Heart left ventricle (tissue), 16 donors: ENCODE data around the gene LCP2. TPM values are rescaled to one million over a fixed set of nuclear protein-coding genes. Genes with fewer than 3 reads are reported as not detected.

ENCODE experiments used
- ATAC-seq, 4 donors: fragments of 200-7000 bp; cut with Tn5 transposase; one replicate each; pipeline ENCODE4 v1.9.1; 2020 to 2022; ENCODE audit warnings: moderate library complexity in 4 of 4, mild to moderate bottlenecking in 3 of 4, moderate number of reproducible peaks in 1 of 4
- DNase-seq, 5 donors: peaks; one replicate each; pipeline ENCODE4 v3.0.0-alpha.2; 2020
- H3K27ac ChIP-seq, 12 donors: fragments of 200-600 bp; sonication (generic) in 4 of 12; one replicate each; pipeline versions ENCODE4 v1.5.0 to v1.8.0; 2016 to 2022; ENCODE audit warnings: mild to moderate bottlenecking in 2 of 12
- H3K27me3 ChIP-seq, 9 donors: fragments of 200-600 bp; sonication (generic) in 2 of 9; one replicate each; pipeline versions ENCODE4 v1.5.1 to v1.8.0; 2016 to 2022; ENCODE audit warnings: mild to moderate bottlenecking in 3 of 9
- H3K36me3 ChIP-seq, 9 donors: fragments of 200-600 bp; sonication (generic) in 2 of 9; one replicate each; pipeline versions ENCODE4 v1.5.0 to v1.8.0; 2018 to 2022; ENCODE audit warnings: mild to moderate bottlenecking in 2 of 9
- H3K4me1 ChIP-seq, 12 donors: fragments of 200-600 bp; sonication (generic) in 4 of 12; one replicate each; pipeline versions ENCODE4 v1.5.0 to v1.8.0; 2016 to 2022; ENCODE audit warnings: mild to moderate bottlenecking in 3 of 12
- H3K4me3 ChIP-seq, 12 donors: fragments of 200-600 bp; sonication (generic) in 4 of 12; one replicate each; pipeline versions ENCODE4 v1.5.0 to v1.8.0; 2017 to 2022; ENCODE audit warnings: mild to moderate bottlenecking in 9 of 12, moderate library complexity in 4 of 12
- H3K9me3 ChIP-seq, 12 donors: fragments of 200-600 bp; sonication (generic) in 4 of 12; one replicate each; pipeline versions ENCODE4 v1.5.0 to v1.8.0; 2016 to 2022; ENCODE audit warnings: mild to moderate bottlenecking in 1 of 12
- POLR2A ChIP-seq, 2 donors: fragments of 450-650 bp; IDR thresholded peaks; one replicate each; pipeline ENCODE4 v1.6.1; 2017; ENCODE audit warnings: antibody characterized with exemption in 2 of 2, mild to moderate bottlenecking in 2 of 2, moderate library complexity in 2 of 2
- WGBS, 4 donors: extraction: QIAGEN DNeasy Blood & Tissue Kit in 2 of 4; methylation state at CpG; one replicate each; pipeline versions ENCODE4 v1.1.5 to v1.1.7; 2013 to 2018; 5-methylcytosine and 5-hydroxymethylcytosine counted together
- intact Hi-C, 10 donors: fragments of 100-400 bp; cut with DNase I; formaldehyde crosslinking; loops; one replicate each; pipeline versions ENCODE4 v1.11.1 to v1.14.2; 2022
- polyA plus RNA-seq, 2 donors: library from polyadenylated mRNA; stranded (reverse); fragments of 200-250 nt; gene quantifications; one replicate each; pipeline ENCODE4 v1.2.3, GENCODE V29; 2013
- total RNA-seq, 9 donors: library from RNA; depleted of rRNA in 2 of 9; stranded (reverse); fragments of >200 nt in 2 of 9; fragmentation: NEBNext Ultra II Directional in 3 of 9; extraction: Animal tissue kit (Norgen Biotek cat#: 25700) in 3 of 9; gene quantifications; one replicate each; pipeline versions ENCODE4 v1.1.0 to v1.2.4, GENCODE V29; 2016 to 2023
- TF ChIP-seq, protein P1 (sequence below), 12 donors: fragments of 200-600 bp; sonication (generic) in 4 of 12; IDR thresholded peaks; one replicate each; pipeline versions ENCODE4 v1.5.0 to v1.8.0; 2018 to 2022; ENCODE audit warnings: antibody characterized with exemption in 12 of 12, mild to moderate bottlenecking in 5 of 12
- donor health status: ischemic (EF 13 %, LVEDD 7.1; RV severe dilation, severe dysfunction).
- donor health status: healthy with polysubstance abuse.
- donor health status: DM: no; HTN: yes; CAD: no.
- donor health status: DM: no; HTN: no; CAD: no.
- donor health status: ischemic (EF 25% LVEDD 6.9; RV normal size, moderate dysfunction).
- donor health status: ischemic (EF 25% LVEDD 5.7; RV mildly dilated, moderate dysfunction).
- donor health status: healthy.
- donor health status: DM: yes; HTN: yes; CAD: no.
- donor health status: ischemic (EF 35%, LVEDD 5.7; RV mildly dilated, moderate dysfunction).
- donor health status: nonischemic (EF 11% LVEDD 7.7; RV severe dilation, severe dysfunction).
- donor health status: DM: yes; HTN: yes; CAD: no.
- donor health status: PGD.
- donor health status: ischemic (EF 29% LVEDD 5.4; RV normal size, mild dysfunction).
- donor health status: nonischemic (EF 23%, LVEDD 6.1; RV moderate dilation, normal function).

LCP2 gene
- total and polyA plus RNA-seq, 11 donors, result 2.2 to 73.7 (median 4.6) TPM

DNA sequence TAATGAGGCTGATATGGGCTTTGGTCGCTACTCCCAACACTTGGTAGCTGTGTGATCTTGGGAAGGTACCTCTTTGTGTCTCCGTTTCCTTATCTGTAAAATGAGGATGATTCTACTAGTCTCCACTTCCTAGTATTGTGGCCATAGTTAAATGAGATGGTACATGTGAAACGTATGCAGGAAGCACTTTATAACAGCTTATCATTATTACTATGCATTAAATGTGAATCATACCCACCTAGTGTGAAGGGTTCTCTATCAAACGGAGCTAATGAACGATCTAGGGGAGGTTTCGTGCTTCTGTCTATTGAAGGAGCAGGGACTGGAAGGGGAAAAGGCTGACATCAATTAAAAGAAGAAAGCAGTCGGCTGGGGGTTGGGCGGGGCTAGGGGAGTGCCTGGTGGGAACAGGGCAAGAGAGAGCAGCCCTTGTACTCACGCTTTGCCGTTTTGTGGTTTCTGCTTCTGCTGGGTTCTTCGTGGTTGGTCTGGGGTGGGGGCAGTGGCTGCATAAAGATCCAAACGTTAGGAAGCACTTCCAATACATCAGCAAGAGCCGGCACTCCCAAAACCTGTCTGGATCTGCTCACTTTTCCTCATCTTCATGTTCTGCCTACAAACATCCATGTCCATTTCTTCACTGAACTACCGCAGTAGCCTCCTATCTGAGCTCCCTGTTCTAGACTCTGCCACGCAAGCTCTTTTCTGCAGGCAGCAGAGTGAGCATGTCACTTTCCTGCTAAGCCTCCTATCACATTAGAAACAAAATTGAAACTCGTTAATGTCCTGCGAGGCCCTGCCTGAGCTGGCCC is 30.8 kb downstream of the LCP2 start:
- Histone ChIP-seq H3K36me3 (peaks cover 0 to 97% (median 4%) of the 10 kb centered on the region in 9 donors), H3K4me3 (peak overlapping the region in 1 of 12 donors; percentile 5), H3K27ac (peak overlapping the region in 3 of 12 donors; percentile 6 to 94 (median 23)), H3K9me3 (no peaks in the 10 kb centered on the region), H3K27me3 (peaks cover 0 to 5% (median 0%) of the 10 kb centered on the region in 9 donors), H3K4me1 (peaks cover 0 to 85% (median 9%) of the 10 kb centered on the region in 12 donors)
- WGBS, 4 donors, result 69 to 84% (median 77%) methylated on average over 17 of the region's 17 CpGs
- no peak for DNase-seq
- intact Hi-C loops, result loop anchor here (2.0 to 10.0 kb wide), 12 partner anchors 40 to 368 kb away; no protein-coding TSS in a partner anchor
- no peak for ATAC-seq
- TF ChIP-seq, protein P1, sequence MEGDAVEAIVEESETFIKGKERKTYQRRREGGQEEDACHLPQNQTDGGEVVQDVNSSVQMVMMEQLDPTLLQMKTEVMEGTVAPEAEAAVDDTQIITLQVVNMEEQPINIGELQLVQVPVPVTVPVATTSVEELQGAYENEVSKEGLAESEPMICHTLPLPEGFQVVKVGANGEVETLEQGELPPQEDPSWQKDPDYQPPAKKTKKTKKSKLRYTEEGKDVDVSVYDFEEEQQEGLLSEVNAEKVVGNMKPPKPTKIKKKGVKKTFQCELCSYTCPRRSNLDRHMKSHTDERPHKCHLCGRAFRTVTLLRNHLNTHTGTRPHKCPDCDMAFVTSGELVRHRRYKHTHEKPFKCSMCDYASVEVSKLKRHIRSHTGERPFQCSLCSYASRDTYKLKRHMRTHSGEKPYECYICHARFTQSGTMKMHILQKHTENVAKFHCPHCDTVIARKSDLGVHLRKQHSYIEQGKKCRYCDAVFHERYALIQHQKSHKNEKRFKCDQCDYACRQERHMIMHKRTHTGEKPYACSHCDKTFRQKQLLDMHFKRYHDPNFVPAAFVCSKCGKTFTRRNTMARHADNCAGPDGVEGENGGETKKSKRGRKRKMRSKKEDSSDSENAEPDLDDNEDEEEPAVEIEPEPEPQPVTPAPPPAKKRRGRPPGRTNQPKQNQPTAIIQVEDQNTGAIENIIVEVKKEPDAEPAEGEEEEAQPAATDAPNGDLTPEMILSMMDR (IDR thresholded peaks at IDR 0.05), result no peak
- no peak for TF ChIP-seq POLR2A (IDR thresholded peaks at IDR 0.05)

DNA sequence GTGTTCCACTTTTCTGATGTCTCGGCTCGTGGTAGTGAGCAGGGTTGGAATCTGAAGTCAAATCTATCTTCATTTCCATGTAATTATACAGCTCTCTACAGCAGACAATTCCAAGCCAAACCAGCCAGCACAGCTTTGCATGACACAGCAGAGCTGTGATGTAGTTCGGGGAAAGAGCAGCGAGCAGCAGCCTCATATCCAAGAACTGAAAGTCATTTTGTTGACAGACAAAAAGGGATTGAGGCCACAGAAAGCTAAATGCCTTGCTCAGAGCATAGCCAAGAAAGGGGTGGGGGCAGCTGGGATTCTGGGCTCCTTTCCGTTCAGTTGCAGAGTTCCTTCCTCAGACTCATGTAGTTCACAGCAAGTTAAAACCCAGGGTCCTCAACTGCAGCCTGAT is 32.1 kb downstream of the LCP2 start:
- intact Hi-C loops, result loop anchor here (5.0 to 10.0 kb wide), 9 partner anchors 67 to 369 kb away; no protein-coding TSS in a partner anchor
- Histone ChIP-seq H3K27ac (peak overlapping the region in 3 of 12 donors; percentile 43 to 94 (median 48)), H3K9me3 (no peaks in the 10 kb centered on the region), H3K36me3 (peaks cover 0 to 97% (median 10%) of the 10 kb centered on the region in 9 donors), H3K4me1 (peaks cover 0 to 77% (median 9%) of the 10 kb centered on the region in 12 donors), H3K4me3 (no peak overlapping the region), H3K27me3 (peaks cover 0 to 5% (median 0%) of the 10 kb centered on the region in 9 donors)
- TF ChIP-seq, protein P1 (IDR thresholded peaks at IDR 0.05), result no peak
- no peak for TF ChIP-seq POLR2A (IDR thresholded peaks at IDR 0.05)
- WGBS, 4 donors, result 41 to 54% (median 51%) methylated on average over 5 of the region's 5 CpGs
- ATAC-seq (peak; percentile 49 to 75 (median 68)), DNase-seq (peak in 4 of 5 donors; percentile 41 to 64 (median 45))

DNA sequence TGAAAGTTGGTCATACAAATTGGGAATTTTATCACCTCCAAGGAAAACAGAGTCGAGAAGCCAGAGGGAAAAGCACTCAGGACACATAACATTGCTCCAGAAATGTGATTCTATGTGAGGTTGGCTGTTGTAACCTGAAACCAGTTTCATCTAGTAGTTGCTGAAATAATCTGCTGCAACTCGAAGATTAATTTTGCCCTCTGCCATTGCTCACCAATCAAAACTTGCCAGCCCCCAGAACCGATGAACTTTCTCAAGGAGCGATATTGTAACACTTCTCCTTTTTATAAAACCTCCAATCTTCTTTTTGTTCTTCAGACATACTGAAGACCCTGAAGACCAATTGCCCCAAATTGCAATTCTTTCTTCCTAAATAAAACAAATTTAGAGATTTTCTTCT is 33.7 kb downstream of the LCP2 start:
- Histone ChIP-seq H3K36me3 (peaks cover 0 to 97% (median 10%) of the 10 kb centered on the region in 9 donors), H3K27me3 (peaks cover 0 to 5% (median 0%) of the 10 kb centered on the region in 9 donors), H3K4me3 (no peak overlapping the region), H3K27ac (no peak overlapping the region), H3K9me3 (no peaks in the 10 kb centered on the region), H3K4me1 (peaks cover 0 to 61% (median 8%) of the 10 kb centered on the region in 12 donors)
- DNase-seq (no peak), ATAC-seq (no peak)
- WGBS, 4 donors, result 81 to 85% (median 82%) methylated on average over 4 of the region's 4 CpGs
- intact Hi-C loops, result loop anchor here in 2 of 10 donors (10.0 kb wide), 2 partner anchors 71 to 371 kb away; no protein-coding TSS in a partner anchor
- TF ChIP-seq, protein P1 (IDR thresholded peaks at IDR 0.05), result no peak
- TF ChIP-seq POLR2A (IDR thresholded peaks at IDR 0.05), result no peak
